Vagina (tissue), 2 donors: ENCODE measurements around the gene ZBP1. TPM values are rescaled to one million over a fixed set of nuclear protein-coding genes. Genes with fewer than 3 reads are reported as not detected.

Experiments
- DNase-seq, 2 donors: peaks; one replicate each; pipeline ENCODE4 v3.0.0-alpha.2; 2017; ENCODE audit errors: extremely low spot score in 2 of 2
- H3K27ac ChIP-seq: fragments of 200-600 bp; sonication (generic); one replicate; pipeline ENCODE4 v1.5.1; 2019
- H3K27me3 ChIP-seq: fragments of 200-600 bp; sonication (generic); one replicate; pipeline ENCODE4 v1.5.1; 2019
- H3K36me3 ChIP-seq, 2 donors: fragments of 200-600 bp; sonication (generic); one replicate each; pipeline ENCODE4 v1.5.1; 2017 to 2019
- H3K4me1 ChIP-seq: fragments of 200-600 bp; sonication (generic); one replicate; pipeline ENCODE4 v1.5.1; 2019
- H3K4me3 ChIP-seq, 2 donors: fragments of 200-600 bp; sonication (generic); 1 replicate in 1 of 2; 2 replicates in 1 of 2; pipeline ENCODE4 v1.5.1; 2016 to 2019
- H3K9me3 ChIP-seq: fragments of 200-600 bp; sonication (generic); one replicate; pipeline ENCODE4 v1.5.1; 2019
- CTCF ChIP-seq, 3 experiments: fragments of 450-650 bp in 2 of 3; fragments of 200-600 bp in 1 of 3; sonication (generic) in 1 of 3; IDR thresholded peaks; one replicate each; pipeline ENCODE4 v1.5.1; 2017 to 2019; ENCODE audit warnings: antibody characterized with exemption in 3 of 3, mild to moderate bottlenecking in 2 of 3, moderate library complexity in 2 of 3
- POLR2A ChIP-seq, 2 donors: fragments of 450-650 bp; IDR thresholded peaks; one replicate each; pipeline ENCODE4 v1.6.1; 2017; ENCODE audit warnings: antibody characterized with exemption in 2 of 2, mild to moderate bottlenecking in 2 of 2, moderate library complexity in 2 of 2
- POLR2AphosphoS5 ChIP-seq, 2 donors: sonication (generic); formaldehyde crosslinking; IDR thresholded peaks; one replicate each; pipeline ENCODE4 v1.9.0; 2017; ENCODE audit warnings: antibody characterized with exemption in 2 of 2, mild to moderate bottlenecking in 2 of 2, low read depth in 1 of 2; ENCODE audit not compliant: insufficient read depth in 1 of 2
- intact Hi-C: fragments of 100-400 bp; cut with DNase I; formaldehyde crosslinking; loops from one replicate; pipeline ENCODE4 v1.15.1; 2023
- total RNA-seq: library from RNA; depleted of rRNA; stranded (reverse); fragments of >200 nt; gene quantifications from one replicate; pipeline ENCODE4 v1.2.3, GENCODE V29; 2016

ZBP1 gene
- total RNA-seq, 1 donor from 2014 or later: 0.74 TPM

- DNase-seq: peak in 1 of 2 donors; percentile 85
- intact Hi-C loops: no loop called here
- Histone ChIP-seq H3K27ac (peak overlapping the region; percentile 74), H3K4me3 (no peak overlapping the region), H3K9me3 (no peaks in the 10 kb centered on the region), H3K4me1 (peaks cover 14% of the 10 kb centered on the region), H3K36me3 (no peaks in the 10 kb centered on the region), H3K27me3 (no peaks in the 10 kb centered on the region)
- peak; percentile 11 to 19 for TF ChIP-seq POLR2AphosphoS5 (IDR thresholded peaks at IDR 0.05; ENCODE audit: insufficient read depth in 1 of 2, low read depth in 1 of 2)
- TF ChIP-seq POLR2A (IDR thresholded peaks at IDR 0.05): no peak
- no peak for TF ChIP-seq CTCF (IDR thresholded peaks at IDR 0.05)
These were observed 8.1 kb upstream of the ZBP1 start for GRCh38 chr20:57628047-57628961.

- H3K9me3 ChIP-seq: no peaks in the 10 kb centered on the region
- TF ChIP-seq POLR2A (IDR thresholded peaks at IDR 0.05) (no peak), CTCF (IDR thresholded peaks at IDR 0.05) (no peak), POLR2AphosphoS5 (IDR thresholded peaks at IDR 0.05; ENCODE audit: insufficient read depth in 1 of 2, low read depth in 1 of 2) (no peak)
- no peak overlapping the region for H3K4me3 ChIP-seq
- H3K4me1 ChIP-seq: peaks cover 18% of the 10 kb centered on the region
- no peaks in the 10 kb centered on the region for H3K27me3 ChIP-seq
- intact Hi-C loops: no loop called here
- no peaks in the 10 kb centered on the region for H3K36me3 ChIP-seq
- H3K27ac ChIP-seq: peak overlapping the region; percentile 74
- DNase-seq: peak in 1 of 2 donors; percentile 84
These were observed 7.1 kb upstream of the ZBP1 start for GRCh38 chr20:57627339-57627738.

GRCh38 chr20:57625978-57626377, 5.8 kb upstream of the ZBP1 start:
- no peak for DNase-seq
- intact Hi-C loops: no loop called here
- Histone ChIP-seq H3K36me3 (no peaks in the 10 kb centered on the region), H3K4me1 (peaks cover 30% of the 10 kb centered on the region), H3K27ac (no peak overlapping the region), H3K27me3 (no peaks in the 10 kb centered on the region), H3K4me3 (no peak overlapping the region), H3K9me3 (no peaks in the 10 kb centered on the region)
- no peak for TF ChIP-seq POLR2AphosphoS5 (IDR thresholded peaks at IDR 0.05; ENCODE audit: insufficient read depth in 1 of 2, low read depth in 1 of 2)
- no peak for TF ChIP-seq CTCF (IDR thresholded peaks at IDR 0.05)
- TF ChIP-seq POLR2A (IDR thresholded peaks at IDR 0.05): no peak

GRCh38 chr20:57625181-57625958, 5.1 kb upstream of the ZBP1 start:
- H3K9me3 ChIP-seq: no peaks in the 10 kb centered on the region
- DNase-seq: peak; percentile 34 to 60
- H3K4me1 ChIP-seq: peaks cover 30% of the 10 kb centered on the region
- no peak overlapping the region for H3K27ac ChIP-seq
- no peak for TF ChIP-seq CTCF (IDR thresholded peaks at IDR 0.05)
- TF ChIP-seq POLR2AphosphoS5 (IDR thresholded peaks at IDR 0.05; ENCODE audit: insufficient read depth in 1 of 2, low read depth in 1 of 2): no peak
- TF ChIP-seq POLR2A (IDR thresholded peaks at IDR 0.05): no peak
- intact Hi-C loops: no loop called here
- no peaks in the 10 kb centered on the region for H3K36me3 ChIP-seq
- H3K27me3 ChIP-seq: no peaks in the 10 kb centered on the region
- no peak overlapping the region for H3K4me3 ChIP-seq
